ENCODE data around the gene EPPIN. TPM values are rescaled to one million over a fixed set of nuclear protein-coding genes. Genes with fewer than 3 reads are reported as not detected.

The EPPIN gene
- total RNA-seq, 4 donors from 2014 or later: not detected

- no peak for DNase-seq (ENCODE audit: low spot score in 2 of 2)
- 66 to 73% methylated on average over 3 of the region's 3 CpGs for WGBS, 2 donors
- H3K4me3 ChIP-seq (ENCODE audit: low read depth, poor library complexity, severe bottlenecking): no peak overlapping the region
- intact Hi-C loops (cut with DNase I; ENCODE audit: low total_unique reads): no loop called here
- TF ChIP-seq POLR2A (IDR thresholded peaks at IDR 0.05): no peak
Observed at GRCh38 chr20:45545351-45545750, 1.9 kb downstream of the EPPIN start.

- intact Hi-C loops (cut with DNase I; ENCODE audit: low total_unique reads): no loop called here
- no peak for TF ChIP-seq CTCF (IDR thresholded peaks at IDR 0.05)
- no peak for TF ChIP-seq POLR2A (IDR thresholded peaks at IDR 0.05)
- WGBS, 2 donors: 50 to 73% methylated on average over 2 of the region's 2 CpGs
- H3K4me3 ChIP-seq (ENCODE audit: low read depth, poor library complexity, severe bottlenecking): no peak within 1 kb of the TSS
- no peak for DNase-seq (ENCODE audit: low spot score in 2 of 2)
Observed at GRCh38 chr20:45539382-45539781, 7.8 kb downstream of the EPPIN start, which contains the start of gene WFDC6. TSS of gene WFDC6 (minus strand) at chr20:45539482. CDS start at chr20:45539407, 75 bp downstream.

- H3K4me3 ChIP-seq (ENCODE audit: low read depth, poor library complexity, severe bottlenecking): no peak overlapping the region
- 49% methylated on average over 7 of the region's 7 CpGs for WGBS, 2 donors
- intact Hi-C loops (cut with DNase I; ENCODE audit: low total_unique reads): no loop called here
- TF ChIP-seq POLR2A (IDR thresholded peaks at IDR 0.05): no peak
- DNase-seq (ENCODE audit: low spot score in 2 of 2): no peak
Observed at GRCh38 chr20:45538209-45538799, 8.9 kb downstream of the EPPIN start.

- DNase-seq (ENCODE audit: low spot score in 2 of 2): no peak
- H3K4me3 ChIP-seq (ENCODE audit: low read depth, poor library complexity, severe bottlenecking): no peak overlapping the region
- WGBS, 2 donors: 68 to 75% methylated on average over 4 of the region's 4 CpGs
- TF ChIP-seq CTCF (IDR thresholded peaks at IDR 0.05): no peak
- no peak for TF ChIP-seq POLR2A (IDR thresholded peaks at IDR 0.05)
- intact Hi-C loops (cut with DNase I; ENCODE audit: low total_unique reads): no loop called here
Observed at GRCh38 chr20:45527294-45527693, 19.9 kb downstream of the EPPIN start.

GRCh38 chr20:45523821-45524220, 23.4 kb downstream of the EPPIN start:
- TF ChIP-seq POLR2A (IDR thresholded peaks at IDR 0.05) (no peak), CTCF (IDR thresholded peaks at IDR 0.05) (no peak)
- no peak for DNase-seq (ENCODE audit: low spot score in 2 of 2)
- H3K4me3 ChIP-seq (ENCODE audit: low read depth, poor library complexity, severe bottlenecking): no peak overlapping the region
- intact Hi-C loops (cut with DNase I; ENCODE audit: low total_unique reads): no loop called here
- WGBS, 2 donors: 82 to 83% methylated on average over 1 of the region's 1 CpG

GRCh38 chr20:45518282-45518681, 28.9 kb downstream of the EPPIN start:
- H3K4me3 ChIP-seq (ENCODE audit: low read depth, poor library complexity, severe bottlenecking): no peak overlapping the region
- DNase-seq (ENCODE audit: low spot score in 2 of 2): peak in 1 of 2 donors; percentile 48
- TF ChIP-seq POLR2A (IDR thresholded peaks at IDR 0.05) (no peak), CTCF (IDR thresholded peaks at IDR 0.05) (no peak)
- WGBS, 2 donors: 23 to 26% methylated on average over 2 of the region's 2 CpGs
- intact Hi-C loops (cut with DNase I; ENCODE audit: low total_unique reads): no loop called here

Data from lower leg skin (tissue), 4 donors.